PC-3 (cell line): ENCODE results near the gene CMC1.

Source experiments
- CTCF ChIP-seq: fragments of 300-600 bp; sonication (generic); conservative IDR thresholded peaks from 2 replicates; pipeline ENCODE4 v1.5.1; 2017; ENCODE audit warnings: antibody characterized with exemption, low read depth, mild to moderate bottlenecking, low read length
- EZH2 ChIP-seq: fragments of 300-600 bp; sonication (generic); IDR thresholded peaks from one replicate; pipeline ENCODE4 v1.6.1; 2017; ENCODE audit warnings: antibody characterized with exemption, mild to moderate bottlenecking, low read length; ENCODE audit not compliant: unreplicated experiment

- TF ChIP-seq CTCF = no peak
- no peak for TF ChIP-seq EZH2
These were observed 60.3 kb downstream of the CMC1 start for GRCh38 chr3:28301688-28302087.
